ENCODE data around the gene ADAMTS17. TPM values are rescaled to one million over a fixed set of nuclear protein-coding genes. Genes with fewer than 3 reads are reported as not detected.

The ADAMTS17 gene
- total RNA-seq, 1 experiment from 2014 or later = 1.8 TPM

- no peaks in the 10 kb centered on the region; the same call in none of the 2 replicates for H3K27me3 Mint-ChIP-seq (ENCODE audit: low read depth)
- no peak overlapping the region for H3K27ac Mint-ChIP-seq
- ATAC-seq (no peak), DNase-seq (ENCODE audit: low spot score) (no peak)
- H3K9me3 Mint-ChIP-seq = peaks cover 20% of the 10 kb centered on the region
- ChIA-PET CTCF (interaction anchor here (0.8 kb wide), 1 partner anchor 32 kb away, joined by 3 read pairs; the partner anchor contains the start of gene ADAMTS17), POLR2A (no interaction called here)
- peaks cover 5% of the 10 kb centered on the region for H3K4me1 Mint-ChIP-seq
- TF ChIP-seq SOX15 (CRISPR knock-in tag; IDR thresholded peaks at IDR 0.05) = no peak
- H3K36me3 Mint-ChIP-seq = peaks cover 13% of the 10 kb centered on the region
- no peak overlapping the region for H3K4me3 Mint-ChIP-seq
Observed at GRCh38 chr15:100310041-100310405, 31.8 kb downstream of the ADAMTS17 start.

DNA sequence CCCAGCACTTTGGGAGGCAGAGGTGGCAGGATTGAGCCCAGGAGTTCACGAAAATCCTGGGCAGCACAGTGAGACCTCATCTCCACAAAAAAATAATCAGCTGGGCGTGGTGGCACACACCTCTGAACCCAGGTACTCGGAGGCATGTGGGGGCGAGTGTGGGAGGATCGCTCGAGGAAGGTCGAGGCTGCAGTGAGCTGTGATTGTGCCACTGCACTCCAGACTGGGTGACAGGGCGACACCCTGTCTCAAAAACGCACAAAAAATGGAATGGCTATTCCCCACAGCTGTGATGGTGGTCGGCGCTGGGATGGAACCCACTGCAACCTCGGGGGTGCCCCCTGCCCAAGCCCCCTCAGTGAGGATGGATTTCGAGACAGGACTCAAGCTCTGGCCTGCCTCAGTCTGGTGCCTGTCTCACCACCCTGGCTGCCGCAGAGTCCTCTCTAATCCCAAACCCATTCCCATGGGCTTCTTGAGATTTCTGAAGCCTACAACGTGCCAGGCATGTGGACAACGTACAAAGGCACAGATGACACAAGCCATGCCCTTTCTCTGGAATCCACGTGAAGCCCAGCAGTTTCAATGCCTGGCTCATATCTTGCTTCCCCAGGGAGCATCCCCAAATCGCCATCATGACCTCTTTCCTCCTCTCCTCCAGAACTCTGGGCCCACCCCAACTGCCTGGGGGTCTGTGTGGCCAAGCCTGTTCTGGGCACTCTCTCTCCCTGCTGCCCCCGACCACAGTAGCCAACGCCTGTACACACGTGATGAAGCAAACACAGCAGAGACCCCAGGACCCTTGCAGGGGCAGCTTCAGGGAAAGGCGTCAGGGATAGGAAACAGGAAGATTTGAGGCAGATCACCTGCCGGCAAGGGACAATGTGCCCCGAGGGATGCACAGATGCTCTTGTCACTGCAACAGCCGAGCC lies 32.4 kb downstream of the ADAMTS17 start:
- peaks cover 20% of the 10 kb centered on the region for H3K9me3 Mint-ChIP-seq
- H3K4me1 Mint-ChIP-seq = peaks cover 5% of the 10 kb centered on the region
- H3K27ac Mint-ChIP-seq = no peak overlapping the region; the same call in 1 of the 2 replicates
- CTCF ChIA-PET = no interaction called here
- TF ChIP-seq ZBTB21 (CRISPR knock-in tag; IDR thresholded peaks at IDR 0.05; ENCODE audit: borderline replicate concordance) (no peak), CBFB (CRISPR knock-in tag; IDR thresholded peaks at IDR 0.05; ENCODE audit: low read depth) (no peak), GRHL2 (CRISPR knock-in tag; IDR thresholded peaks at IDR 0.05; ENCODE audit: insufficient replicate concordance, severe bottlenecking) (no peak), ZMAT4 (CRISPR knock-in tag; IDR thresholded peaks at IDR 0.05) (no peak), TEAD1 (CRISPR knock-in tag; IDR thresholded peaks at IDR 0.05) (no peak), STAT6 (CRISPR knock-in tag; conservative IDR thresholded peaks at IDR 0.05; ENCODE audit: low read depth) (no peak), CDX4 (CRISPR knock-in tag; IDR thresholded peaks at IDR 0.05; ENCODE audit: borderline replicate concordance) (no peak), ZNF121 (CRISPR knock-in tag; IDR thresholded peaks at IDR 0.05) (no peak), ZNF671 (CRISPR knock-in tag; IDR thresholded peaks at IDR 0.05) (no peak), JUN (CRISPR knock-in tag; IDR thresholded peaks at IDR 0.05) (no peak), PRRX2 (CRISPR knock-in tag; IDR thresholded peaks at IDR 0.05) (no peak), SMAD3 (CRISPR knock-in tag; IDR thresholded peaks at IDR 0.05; ENCODE audit: borderline replicate concordance) (no peak), NFATC4 (CRISPR knock-in tag; IDR thresholded peaks at IDR 0.05) (no peak), ZNF263 (CRISPR knock-in tag; IDR thresholded peaks at IDR 0.05; ENCODE audit: low read depth) (no peak), CTCF (IDR thresholded peaks at IDR 0.05) (no peak), ELF4 (CRISPR knock-in tag; IDR thresholded peaks at IDR 0.05; ENCODE audit: low read depth) (no peak)
- TF ChIP-seq, protein P1, sequence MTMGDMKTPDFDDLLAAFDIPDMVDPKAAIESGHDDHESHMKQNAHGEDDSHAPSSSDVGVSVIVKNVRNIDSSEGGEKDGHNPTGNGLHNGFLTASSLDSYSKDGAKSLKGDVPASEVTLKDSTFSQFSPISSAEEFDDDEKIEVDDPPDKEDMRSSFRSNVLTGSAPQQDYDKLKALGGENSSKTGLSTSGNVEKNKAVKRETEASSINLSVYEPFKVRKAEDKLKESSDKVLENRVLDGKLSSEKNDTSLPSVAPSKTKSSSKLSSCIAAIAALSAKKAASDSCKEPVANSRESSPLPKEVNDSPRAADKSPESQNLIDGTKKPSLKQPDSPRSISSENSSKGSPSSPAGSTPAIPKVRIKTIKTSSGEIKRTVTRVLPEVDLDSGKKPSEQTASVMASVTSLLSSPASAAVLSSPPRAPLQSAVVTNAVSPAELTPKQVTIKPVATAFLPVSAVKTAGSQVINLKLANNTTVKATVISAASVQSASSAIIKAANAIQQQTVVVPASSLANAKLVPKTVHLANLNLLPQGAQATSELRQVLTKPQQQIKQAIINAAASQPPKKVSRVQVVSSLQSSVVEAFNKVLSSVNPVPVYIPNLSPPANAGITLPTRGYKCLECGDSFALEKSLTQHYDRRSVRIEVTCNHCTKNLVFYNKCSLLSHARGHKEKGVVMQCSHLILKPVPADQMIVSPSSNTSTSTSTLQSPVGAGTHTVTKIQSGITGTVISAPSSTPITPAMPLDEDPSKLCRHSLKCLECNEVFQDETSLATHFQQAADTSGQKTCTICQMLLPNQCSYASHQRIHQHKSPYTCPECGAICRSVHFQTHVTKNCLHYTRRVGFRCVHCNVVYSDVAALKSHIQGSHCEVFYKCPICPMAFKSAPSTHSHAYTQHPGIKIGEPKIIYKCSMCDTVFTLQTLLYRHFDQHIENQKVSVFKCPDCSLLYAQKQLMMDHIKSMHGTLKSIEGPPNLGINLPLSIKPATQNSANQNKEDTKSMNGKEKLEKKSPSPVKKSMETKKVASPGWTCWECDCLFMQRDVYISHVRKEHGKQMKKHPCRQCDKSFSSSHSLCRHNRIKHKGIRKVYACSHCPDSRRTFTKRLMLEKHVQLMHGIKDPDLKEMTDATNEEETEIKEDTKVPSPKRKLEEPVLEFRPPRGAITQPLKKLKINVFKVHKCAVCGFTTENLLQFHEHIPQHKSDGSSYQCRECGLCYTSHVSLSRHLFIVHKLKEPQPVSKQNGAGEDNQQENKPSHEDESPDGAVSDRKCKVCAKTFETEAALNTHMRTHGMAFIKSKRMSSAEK (CRISPR knock-in tag; IDR thresholded peaks at IDR 0.05; ENCODE audit: borderline replicate concordance) = no peak
- no peak overlapping the region for H3K4me3 Mint-ChIP-seq
- DNase-seq (ENCODE audit: low spot score) (no peak), ATAC-seq (no peak)
- H3K36me3 Mint-ChIP-seq = peaks cover 13% of the 10 kb centered on the region
- POLR2A ChIA-PET = no interaction called here
- H3K27me3 Mint-ChIP-seq (ENCODE audit: low read depth) = no peaks in the 10 kb centered on the region; the same call in 1 of the 2 replicates
